Kidney glomerular epithelial cell (primary cell): ENCODE measurements around the gene WNK1.
A peak's percentile ranks its signal among the peaks of the same experiment; 100 is the strongest.
"Not testable (repeated sequence)": the region's sequence is repeated elsewhere in the genome, so short reads cannot be mapped to it uniquely, and the experiment has no call there.

Experiments
- DNase-seq: peaks from one replicate; lab custom pipeline; 2025; lab: John Stamatoyannopoulos, UW

Gene WNK1

DNA sequence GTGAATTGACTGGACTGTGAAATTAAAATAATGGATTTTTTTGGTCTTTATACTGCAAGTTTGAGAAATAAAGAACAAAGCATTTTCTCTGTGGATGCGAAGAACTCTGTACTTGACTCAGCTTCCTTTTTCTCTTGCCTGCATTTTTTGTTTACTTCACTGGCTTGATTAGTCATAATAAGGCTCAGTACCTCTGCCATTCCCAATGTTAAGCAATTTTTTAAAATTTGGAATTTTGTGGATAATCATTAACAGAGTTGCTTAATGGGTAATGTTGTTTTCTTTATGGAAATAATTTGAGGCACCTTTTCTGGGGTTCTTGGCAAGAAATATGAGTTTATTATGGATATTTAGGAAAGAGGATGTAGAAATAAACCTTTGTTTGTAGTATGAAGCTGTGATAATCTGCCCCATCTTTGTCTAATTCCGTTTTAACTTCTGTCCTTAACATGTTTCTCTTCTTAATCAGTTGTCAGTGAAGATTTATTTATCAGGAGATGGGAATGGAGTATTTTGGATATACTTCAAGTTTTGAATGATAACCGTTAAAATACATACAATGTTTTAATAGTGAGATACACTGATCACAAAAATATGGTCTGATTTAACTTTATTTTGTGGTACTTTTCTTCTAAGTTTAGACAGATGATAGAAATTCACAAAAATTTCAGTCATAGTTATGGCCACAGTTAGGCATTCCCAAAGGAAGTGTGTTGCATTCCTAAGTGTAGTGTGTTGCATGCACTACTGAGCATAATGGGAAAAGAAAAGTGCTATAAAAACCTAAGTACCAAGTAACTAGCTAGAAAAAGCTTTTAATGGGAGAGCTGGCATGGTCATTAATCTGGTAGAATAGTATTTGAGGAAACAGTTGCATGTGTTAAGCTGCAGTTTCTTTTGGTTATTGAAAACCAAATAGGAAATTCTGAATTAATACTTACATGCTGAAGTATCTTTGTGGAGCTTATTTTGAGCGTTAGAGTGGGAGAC, 27.7 kb downstream of the WNK1 start:
- DNase-seq = peak; percentile 78

DNA sequence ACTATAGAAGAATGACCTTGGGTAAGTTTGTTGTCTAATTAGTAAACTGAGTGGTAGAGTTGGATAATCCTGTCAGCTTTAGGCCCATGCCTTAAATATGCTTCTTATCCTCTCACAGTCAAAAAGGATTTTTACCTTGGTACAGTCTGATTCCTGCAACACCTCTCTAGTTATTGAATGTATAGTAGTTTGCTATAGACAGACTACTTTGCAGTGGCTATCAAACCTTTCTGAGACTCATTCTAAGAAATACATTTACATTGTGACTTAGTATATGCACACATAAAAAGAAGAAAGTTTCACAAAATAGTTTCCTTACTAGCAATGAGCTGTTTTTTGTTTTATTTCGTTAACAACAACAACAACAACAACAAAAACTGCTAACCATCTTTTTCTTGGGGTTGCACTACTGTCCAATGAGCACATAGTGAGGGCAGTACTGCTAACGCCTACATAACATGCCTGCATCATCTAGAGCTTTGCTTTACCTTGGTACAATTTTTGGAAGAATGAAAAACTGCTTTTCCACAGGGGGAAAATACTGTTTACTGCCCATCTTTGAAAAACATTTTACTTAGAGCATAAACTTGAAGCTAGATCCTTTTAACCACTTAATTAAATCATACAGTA, 28.5 kb downstream of the WNK1 start:
- no peak for DNase-seq

DNA sequence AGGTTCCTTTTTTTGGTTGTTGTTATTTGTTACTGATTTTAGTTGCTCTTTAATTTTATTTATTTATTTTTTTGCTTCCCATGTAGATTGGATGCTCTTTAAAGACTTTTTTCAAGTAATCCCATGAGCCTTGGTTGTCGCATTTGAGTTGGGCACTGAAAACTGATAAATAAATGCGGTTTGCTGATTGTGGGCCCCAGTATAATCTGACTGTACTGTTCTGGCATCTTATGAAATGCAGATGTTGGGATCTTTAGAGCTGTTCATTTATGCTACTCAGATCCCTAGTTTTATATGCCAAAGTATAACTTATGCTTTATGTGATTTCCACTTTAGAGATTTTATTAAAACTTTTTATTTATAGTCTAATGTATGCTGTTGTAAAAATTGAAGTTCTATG, 33.3 kb downstream of the WNK1 start:
- no peak for DNase-seq

DNA sequence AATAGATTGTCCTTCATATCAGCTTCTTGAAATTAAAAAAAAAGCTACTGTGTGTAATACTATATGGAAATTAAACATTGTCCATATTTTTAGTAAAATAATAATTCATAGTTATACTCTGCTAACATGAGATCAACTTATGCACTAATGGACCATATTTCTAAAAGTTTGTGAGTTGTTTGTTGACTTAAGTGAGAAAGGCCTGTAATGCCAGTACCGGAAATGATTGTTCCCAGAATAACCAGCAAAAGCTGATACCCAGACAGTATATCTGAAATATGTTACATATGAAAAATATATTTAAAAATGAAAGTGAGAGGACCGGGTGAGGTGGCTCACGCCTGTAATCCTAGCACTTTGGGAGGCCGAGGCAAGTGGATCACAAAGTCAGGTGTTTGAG, 35.9 kb downstream of the WNK1 start:
- no peak for DNase-seq

DNA sequence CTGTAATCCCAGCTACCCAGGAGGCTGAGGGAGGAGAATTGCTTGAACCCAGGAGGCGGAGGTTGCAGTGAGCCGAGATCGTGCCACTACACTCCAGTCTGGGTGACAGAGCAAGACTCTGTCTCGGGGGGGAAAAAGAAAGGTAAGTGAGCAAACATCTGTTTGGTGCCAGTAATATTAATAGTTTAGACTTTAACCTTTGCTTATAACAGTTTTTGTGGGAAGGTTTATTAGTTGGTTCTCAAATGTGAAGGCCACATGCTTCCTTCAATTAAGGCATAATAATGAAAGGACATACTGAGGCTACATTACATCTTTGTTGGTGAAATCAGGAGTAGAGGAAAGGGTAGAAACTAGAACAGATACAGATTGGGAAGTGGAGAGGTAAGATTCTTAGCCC, 36.4 kb downstream of the WNK1 start:
- not testable (repeated sequence) for DNase-seq

DNA sequence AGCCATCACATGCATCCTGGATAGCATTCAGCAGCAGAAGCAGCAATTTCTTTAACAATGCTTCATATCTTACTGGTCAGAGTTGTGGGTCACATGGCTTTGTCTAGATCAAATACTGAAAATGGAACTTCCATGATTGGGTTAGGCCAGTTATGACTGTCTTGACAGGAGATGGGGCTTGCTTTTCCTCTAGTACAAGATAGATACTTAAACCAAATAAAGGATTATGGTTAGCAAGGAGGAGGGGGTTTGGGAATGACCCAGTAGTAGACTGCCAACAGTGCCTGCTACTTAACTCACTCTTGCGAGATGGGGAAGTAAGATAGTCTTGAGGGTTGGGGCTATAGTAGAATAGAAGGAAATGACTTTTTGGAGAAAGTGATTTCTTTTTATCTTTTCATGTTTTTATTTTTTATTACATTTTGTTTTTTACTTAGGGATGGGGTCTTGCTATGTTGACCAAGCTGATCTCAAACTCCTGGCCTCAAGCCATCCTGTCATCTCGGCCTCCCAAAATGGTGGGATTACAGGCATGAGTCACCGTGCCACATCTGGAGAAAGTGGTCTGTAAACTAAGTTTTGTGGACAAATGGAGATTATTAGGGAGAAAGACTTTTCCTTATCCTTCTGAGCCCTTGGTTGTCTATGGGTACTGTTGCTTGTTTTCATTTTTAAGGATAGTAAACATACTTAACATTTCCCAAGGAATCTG, 37.6 kb downstream of the WNK1 start:
- no peak for DNase-seq

DNA sequence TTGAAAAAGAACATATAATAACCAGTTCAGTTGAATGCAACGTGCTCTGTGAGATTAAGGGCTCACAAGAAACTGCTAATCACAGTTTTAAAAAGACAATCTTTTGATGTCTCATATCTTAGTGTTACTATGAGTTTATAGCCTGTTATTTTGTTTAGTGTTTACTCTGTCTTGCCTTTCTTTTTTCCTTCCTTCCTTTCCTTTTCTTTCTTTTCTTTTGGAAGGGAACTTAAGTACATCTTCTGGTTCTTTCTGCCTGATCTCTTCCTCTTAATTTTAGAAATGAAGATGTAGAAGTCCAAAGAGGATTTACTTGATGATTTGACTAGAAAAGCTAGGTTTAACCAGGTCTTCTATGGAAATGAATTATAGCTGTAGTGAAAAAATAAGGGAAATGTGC, 38.2 kb downstream of the WNK1 start:
- DNase-seq = no peak

DNA sequence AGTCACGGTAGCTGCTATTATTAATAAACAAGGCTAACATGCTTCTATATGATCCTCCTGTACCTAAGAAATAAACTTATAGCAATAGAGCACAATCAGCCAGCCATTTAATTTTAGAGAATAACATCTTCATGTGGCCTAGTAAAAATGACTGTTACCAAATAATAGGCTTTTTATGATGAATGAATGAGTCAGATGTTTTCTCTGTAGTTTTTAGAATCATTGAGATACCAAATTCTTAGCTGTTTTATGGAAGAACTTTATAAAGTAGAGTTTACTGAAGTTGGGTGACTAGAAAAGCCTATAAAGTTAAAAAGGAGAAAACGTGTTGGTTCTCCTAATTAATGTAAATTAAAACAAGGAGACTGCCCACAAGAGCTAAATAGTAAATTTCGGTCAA, 40.7 kb downstream of the WNK1 start:
- DNase-seq = no peak

DNA sequence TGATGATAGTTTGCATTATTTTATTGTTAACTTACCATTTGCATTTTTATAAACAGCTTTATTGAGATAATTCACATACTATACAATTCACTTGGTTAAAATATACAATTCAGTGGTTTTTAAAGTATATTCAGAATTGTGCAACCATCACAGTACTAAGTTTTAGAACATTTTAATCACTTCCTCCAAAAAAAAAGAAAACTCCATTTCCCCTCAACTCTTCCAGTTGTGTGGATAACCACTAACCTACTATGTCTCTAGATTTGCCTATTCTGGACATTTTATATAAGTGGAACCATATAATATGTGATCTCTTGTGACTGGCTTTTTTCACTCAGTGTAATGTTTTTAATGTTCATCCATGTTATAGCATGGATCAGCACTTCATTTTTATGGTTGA, 41.3 kb downstream of the WNK1 start:
- no peak for DNase-seq

DNA sequence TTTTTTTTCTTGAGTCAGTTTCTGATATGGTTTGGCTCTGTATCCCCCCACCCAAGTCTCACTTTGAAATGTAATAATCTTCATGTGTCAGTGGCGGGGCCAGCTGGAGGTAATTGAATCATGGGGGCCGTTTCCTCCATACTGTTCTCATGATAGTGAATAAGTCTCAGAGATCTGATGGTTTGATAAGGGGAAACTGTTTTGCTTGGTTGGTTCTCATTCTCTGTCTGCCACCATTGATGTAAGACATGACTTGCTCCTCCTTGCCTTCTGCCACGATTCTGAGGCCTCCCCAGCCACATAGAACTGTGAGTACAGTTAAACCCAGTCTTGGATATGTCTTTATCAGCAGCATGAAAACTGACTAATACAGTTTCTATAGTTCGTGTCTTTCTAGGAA, 42.9 kb downstream of the WNK1 start:
- DNase-seq = no peak

DNA sequence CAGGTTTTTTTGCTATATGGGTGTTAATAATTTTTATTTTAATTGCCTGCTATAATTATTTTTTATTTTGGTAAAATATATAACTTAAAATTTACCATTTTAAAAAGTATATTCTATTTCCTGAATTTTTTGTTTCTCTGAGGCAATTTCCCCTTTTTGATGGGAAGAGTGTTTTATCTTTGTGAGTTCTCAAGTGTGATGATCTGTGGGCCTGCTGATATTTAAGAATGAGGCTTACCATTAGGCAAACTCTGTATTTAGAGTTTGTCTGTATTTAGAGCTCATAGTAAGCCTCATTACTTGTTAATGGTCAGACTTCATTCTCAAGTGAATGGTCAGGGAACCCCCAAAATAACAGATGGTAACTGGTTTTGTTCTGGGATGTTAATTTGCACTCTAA, 48.0 kb downstream of the WNK1 start:
- DNase-seq = no peak

DNA sequence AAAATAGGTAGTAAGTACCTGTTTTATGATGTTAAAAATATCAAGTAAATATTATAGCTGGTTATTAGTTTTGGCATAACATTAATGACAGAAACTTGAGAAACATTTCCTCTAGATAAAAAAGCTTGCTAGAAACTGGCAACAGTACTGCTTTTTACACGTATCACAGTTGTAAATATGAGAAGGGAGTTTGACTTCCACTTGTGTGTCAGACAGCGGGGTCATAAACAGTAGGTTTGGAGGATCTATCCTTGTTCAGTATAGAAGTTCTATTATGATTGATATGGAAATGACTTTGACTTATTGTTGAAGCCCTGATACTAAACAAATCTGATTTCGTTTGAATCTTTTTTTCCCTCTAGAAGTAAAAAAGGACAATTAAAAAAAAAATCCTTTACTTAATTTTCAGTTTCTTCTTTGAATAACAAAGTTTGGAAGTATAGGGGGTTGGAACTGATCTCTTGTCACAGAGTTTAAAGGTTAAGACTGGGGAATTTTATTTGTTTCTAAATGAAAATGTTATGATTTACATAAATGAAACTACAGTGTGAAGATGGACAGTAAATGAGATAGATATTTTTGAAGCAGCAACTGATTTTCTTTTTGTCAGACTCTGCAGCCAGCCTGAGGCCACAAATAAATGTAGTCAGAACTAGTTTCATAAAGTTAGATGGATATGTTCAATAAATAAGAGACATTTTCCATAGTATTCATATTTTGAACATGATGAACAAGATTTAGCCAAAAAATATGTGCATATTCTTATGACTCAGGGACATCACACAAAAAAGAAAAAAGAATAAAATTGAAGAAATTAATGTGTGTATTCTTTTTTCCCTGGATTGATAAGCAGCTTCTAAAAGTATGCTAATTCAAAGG, 50.1 kb downstream of the WNK1 start:
- DNase-seq = no peak

DNA sequence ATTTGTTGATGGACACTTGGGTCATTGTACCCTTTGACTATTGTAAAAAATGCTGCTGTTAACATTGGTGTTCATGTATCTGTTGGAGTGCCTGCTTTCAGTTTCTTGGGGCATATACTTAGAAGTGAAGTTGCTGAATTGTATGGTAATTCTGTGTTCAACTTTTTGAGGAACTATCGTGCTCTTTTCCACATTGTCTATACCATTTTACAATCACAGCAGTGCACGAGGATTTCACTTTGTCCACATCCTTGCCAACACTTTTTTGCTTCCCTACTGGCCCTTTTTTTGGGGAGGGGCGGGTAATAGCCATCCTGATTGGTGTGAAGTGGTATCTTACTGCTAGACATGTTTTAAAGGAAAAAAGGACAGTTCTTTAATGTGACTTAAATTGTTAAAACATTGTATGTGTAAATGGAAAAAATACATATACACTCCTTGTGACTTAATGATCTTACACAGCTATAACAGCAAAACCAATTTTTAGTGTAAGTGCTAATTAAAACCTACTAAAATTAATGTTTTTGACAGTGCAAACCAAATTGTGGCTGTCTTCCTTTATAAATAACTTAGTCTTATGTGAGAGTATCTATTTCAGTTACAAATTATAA, 52.7 kb downstream of the WNK1 start:
- no peak for DNase-seq

DNA sequence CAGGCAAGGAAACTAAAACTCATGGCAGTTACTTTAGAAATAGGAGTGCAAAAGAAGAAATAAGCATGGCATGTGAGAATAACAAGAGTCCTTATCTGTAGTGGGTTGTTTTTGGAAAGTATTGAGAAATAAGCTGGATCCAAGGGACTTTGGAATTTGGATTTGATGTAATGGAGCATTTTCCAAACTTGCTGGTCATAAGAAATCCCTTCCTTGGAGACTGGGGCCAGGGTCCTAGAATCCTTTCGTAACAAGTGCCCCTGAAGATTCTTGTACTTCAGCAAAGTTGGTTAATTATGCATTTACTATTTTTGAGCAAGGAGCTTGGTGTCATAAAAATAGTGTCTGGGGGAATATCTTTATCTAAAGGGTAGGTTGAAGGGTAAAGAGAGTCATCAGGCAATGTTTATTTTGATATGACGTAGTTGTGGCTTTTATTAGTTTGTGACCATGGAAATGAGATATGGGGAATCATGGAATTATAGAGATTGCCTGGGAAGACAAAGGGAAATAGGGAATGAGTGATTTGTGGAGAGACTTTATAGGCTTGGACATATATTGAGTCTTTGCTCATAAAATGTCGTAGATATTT, 53.9 kb downstream of the WNK1 start:
- no peak for DNase-seq

DNA sequence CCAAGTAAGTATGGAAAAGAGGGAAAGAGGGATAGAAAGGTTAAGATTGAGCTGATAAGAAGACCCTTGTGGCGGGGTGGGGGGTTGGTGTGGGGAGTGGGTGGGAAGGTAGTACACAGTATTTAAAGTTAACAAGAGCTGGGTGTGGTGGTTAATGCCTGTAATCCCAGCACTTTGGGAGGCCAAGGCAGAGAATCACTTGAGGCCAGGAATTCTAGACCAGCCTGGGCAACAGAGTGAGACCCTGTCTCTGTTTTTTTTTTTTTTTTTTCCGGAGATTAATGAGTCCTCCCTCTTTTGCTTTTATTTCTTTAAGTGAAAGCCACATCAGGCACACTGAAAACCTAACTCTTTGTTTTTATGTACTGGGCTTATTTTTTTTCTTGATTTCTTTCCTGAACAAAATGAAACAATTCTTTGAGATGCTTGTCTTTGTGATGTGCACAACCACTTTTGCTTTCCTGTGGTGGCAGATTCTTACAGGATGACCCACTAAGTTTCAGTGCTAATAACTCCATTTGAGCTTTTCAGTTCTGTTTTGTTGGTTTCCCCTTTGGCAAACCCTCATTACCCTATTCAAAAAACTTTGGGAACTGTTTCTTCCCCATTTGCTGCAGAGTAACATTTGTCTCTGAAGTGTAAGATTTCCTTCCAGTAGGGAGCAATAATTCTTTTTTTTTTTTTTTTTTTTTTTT, 54.8 kb downstream of the WNK1 start:
- no peak for DNase-seq

DNA sequence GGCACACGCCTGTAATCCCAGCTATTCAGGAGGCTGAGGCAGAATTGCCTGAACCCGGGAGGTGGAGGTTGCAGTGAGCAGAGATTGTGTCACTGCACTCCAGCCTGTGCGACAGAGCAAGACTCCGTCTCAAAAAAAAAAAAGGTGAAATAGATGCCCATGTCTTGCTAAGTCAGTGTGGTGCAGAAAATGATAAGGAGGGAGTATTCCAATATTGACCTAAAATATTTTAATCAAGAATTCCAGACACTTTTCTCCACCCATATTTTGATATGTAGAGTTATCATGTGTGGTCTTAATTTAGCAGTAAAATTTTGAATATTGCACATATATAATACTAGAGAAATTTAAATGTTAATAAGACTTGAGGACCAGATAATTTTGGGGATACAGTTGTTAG, 57.7 kb downstream of the WNK1 start:
- no peak for DNase-seq

DNA sequence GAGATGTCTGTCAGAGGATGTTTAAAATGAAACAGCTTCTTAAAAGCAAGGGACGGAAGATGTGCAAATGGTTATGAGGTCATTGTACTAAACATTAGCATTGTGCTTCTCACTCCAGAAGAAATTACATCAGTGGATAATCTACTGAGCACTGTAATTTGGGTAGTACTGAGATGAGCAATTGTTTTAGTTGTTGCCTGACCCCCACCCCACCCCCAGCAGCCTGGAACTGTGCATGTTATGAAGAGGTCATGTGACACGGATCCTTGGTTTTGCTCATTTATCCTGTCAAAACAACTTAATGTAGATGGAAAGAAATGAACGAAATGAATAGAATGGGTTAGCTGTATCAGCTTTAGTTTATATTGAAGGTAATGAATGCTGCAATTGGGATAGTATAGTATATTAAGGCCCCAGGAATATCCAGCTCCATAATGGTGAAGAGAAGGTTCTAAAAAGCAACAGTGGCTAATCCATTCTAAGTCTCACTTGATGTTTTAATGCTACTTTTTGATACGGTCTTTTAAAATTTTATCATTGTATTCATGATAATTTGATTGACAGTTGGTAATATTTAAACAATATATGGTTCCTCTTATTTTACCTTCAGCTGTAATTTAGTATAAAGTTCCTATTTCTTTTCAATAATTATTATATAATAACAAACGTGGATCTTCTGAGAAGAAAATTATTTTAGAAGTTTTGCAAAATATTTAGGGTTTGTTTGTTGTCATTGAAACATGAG, 58.5 kb downstream of the WNK1 start:
- no peak for DNase-seq

DNA sequence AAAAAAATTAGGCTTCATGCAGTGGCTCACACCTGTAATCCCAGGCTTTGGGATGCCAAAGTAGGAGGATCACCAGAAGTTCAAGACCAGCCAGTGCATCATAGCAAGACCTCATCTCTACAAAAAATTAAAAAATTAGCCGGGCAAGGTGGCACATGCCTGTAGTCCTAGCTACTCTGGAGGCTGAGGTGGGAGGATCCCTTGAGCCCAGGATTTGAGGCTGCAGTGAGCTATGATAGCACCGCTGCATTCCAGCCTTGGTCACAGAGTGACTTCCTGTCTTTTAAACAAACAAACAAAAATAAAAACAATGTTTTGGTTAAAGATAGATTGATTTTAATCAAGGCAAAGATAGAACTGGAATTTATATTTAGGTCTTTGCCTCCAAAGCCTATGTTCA, 60.6 kb downstream of the WNK1 start:
- DNase-seq = no peak

DNA sequence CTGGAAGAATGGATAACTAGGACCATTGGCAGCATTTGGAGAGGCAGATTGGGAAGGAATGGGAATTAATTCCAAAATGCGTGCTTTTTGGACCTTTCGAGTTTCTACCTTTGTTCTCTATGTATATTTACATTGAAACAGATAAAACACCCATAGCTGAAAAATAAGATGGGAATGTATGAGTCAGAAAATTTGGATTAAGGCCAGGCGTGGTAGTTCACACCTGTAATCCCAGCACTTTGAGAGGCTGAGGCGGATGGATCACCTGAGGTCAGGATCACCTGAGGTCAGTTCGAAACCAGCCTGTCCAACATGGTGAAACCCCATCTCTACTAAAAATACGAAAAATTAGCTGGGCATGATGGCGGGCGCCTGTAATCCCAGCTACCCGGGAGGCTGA, 65.1 kb downstream of the WNK1 start:
- not testable (repeated sequence) for DNase-seq
